HG03135 (cell line): ENCODE results near the gene RBFOX1.

Experiments
- ATAC-seq: cut with Tn5 transposase; IDR thresholded peaks from one replicate; pipeline ENCODE4 v1.9.1; 2021; ENCODE audit warnings: mild to moderate bottlenecking, moderate library complexity; ENCODE audit not compliant: unreplicated experiment

RBFOX1 gene

DNA sequence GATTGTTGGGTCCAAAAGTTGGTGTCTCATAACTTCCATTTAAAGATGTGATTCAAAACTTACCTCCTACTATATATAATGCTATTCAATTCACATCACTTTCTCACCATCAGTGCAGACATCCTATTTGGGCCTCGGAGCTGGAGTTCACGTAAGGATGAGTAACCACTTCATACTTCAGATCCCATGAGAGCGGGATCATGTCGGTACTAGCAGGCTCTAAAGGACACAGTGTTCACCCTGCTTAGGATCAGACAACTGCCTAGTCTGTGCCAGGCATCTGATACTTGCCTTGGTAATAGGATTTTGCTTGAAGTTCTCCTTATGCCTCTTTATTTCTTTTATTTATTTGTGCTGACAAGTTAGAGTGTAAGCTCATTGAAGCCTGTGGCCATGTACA is 39.5 kb downstream of the RBFOX1 start:
- ATAC-seq, result no peak

DNA sequence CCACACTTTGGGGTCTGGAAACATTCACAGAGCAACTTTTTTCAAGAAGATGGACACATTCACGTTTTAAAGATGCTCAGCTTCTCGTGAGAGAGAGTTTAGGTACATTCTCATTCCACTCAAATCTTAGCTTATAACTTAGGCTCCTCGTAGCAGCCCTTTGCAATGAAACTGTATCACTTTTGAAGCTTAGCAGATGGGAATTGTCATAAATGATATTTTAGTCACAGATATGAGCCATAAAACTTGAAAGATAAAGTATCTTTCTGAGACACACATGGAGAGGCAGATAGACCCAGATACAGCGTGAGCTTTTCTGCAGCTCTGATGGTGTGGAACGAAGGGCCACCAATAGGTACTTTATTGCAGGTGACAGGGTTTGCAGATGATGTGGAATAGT is 41.1 kb downstream of the RBFOX1 start:
- no peak for ATAC-seq

DNA sequence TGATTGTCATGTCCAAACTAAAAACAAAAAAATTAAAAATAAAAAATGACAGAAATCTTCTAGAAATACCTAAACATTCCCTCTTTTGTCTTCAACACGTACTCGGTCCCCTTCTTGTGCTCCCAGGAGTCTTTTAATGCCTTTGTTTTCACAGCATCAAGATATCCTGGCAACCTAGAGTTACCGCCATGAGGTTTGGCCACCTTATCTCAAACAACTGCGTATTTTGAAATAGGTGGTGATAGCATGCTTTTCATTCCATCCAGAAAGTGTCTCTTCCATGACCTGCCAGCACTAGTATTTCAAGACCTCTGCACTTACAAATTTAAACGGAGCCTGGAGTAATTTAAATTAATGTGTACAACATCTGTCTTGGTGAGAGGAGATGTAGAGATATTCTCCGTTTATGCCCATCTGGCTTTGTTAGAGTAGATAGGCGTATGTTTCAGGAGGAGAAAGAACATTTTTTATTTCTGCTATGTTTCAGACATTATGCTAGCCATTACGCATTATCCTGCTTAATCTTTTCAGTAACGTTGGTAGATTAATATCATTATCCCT is 42.0 kb downstream of the RBFOX1 start:
- no peak for ATAC-seq

DNA sequence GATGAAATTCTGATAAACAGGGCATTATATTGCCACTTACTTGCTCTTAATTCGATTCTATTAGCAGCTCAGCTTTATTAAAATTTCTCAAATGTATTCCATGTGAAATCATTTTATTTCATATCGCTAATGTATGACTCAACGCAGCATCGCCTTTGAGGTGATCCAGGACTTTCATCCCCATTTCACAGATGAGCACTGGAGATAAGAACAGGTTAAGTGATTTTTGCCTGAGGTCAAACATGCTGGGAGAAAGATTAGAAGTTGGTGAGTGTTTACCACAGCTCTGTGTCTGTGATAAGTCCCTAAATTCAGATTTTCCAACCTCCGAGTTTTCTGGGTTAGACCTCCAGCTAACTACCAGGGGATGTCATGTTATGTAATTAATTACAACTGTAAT is 43.6 kb downstream of the RBFOX1 start:
- ATAC-seq, result no peak

DNA sequence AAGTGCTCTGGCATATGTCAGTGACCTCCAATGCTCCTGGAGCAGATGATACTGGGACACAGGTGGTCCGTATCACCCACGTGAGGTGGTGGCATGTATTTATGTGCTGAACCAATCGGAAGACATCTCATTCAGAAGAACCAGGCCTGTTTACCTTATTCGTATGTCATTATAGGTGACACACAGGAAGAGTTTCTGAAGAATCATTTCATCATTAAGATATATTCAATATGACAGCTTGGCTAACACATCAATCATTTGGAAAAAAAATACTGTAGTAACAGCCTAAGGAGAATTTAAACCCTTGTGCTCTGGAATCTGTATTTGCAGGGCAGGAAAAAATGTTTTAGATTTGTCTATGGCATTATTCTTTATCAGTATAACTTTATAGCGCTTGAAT is 44.6 kb downstream of the RBFOX1 start:
- no peak for ATAC-seq

DNA sequence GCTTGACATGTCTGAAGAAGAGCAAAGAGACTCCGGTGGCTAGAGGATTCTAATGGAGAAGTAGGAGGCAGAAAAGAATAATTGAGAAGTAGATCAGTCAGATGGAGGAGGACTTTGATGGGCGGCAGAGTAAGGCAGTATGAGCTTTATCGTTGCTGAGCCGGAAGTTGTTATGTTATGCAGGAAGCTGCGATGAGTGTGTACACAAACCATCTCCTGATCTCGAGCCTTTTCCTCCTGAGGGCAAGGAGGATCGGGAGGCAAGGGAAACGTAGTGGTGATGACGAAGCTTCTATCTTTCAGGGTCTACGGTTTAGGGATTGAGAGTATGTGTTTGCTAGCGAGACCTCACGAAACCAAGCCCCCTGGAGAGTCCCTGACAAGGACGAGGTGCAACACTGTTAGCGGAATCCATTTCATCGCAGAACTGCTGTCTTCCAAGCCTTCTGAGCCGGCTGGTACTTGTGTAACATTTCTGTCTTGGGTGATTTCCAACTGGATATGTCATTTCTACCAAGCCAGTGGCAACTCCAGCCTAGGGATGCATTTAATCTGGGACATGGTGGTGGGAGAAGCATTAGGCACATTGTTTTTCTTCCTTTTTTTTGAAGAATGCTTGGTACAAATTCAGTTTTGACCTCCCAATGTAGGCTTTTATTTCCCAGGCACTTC is 45.5 kb downstream of the RBFOX1 start:
- no peak for ATAC-seq

DNA sequence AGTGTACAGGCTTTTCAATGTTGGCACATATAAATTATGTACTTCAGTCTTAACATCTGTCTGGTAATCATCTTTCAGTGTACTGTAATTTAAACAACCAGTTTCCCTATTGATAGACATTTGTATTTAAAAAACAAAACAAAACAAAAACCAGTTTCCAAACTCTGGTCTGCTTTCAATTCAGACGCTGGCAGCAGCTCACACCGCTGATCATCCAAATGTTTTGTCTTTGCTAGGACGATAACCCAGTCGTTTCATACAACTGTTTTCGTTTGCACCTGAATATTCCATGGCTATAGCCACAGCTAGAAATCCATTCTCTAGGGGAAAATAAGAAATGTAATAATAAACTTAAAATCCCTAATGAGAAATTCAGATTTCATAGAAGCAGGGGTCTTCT is 47.8 kb downstream of the RBFOX1 start:
- ATAC-seq, result no peak

DNA sequence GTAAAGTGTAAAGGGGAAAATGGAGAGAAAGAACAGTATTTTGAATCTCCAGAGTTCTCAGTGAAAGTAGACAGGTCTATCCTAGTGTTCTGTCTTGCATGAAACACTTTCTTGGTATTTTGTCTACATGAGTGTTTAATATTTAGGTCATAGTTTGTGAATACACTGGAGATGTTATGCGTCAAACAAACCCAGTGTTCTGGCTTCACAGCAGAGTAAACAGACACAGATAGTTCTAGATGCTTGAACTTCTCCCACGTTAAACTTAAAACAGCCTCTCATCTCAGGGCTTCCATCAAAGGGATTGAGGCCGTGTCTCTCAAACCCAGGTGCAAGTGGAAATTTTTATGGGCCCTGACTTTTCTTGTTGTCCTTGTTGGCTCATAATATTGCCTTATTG is 48.3 kb downstream of the RBFOX1 start:
- no peak for ATAC-seq

DNA sequence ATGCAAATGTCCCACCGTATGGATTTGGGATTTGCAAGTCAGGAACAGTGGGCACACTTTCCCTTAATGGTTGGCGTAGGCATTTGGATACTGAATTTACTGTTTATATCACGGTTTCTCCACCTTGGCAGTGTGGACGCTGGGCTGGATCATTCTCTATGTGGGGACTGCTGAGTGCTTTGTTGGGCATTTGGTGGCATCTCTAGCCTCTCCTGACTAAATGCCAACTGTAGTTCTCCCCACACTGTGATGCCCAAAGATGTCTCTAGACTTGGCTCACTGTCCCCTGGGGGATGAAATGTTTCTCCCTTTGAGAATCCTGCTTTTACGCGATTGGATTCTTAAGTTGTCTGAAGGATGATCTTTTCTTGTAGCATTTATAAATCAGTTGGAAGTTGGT is 49.0 kb downstream of the RBFOX1 start:
- no peak for ATAC-seq

DNA sequence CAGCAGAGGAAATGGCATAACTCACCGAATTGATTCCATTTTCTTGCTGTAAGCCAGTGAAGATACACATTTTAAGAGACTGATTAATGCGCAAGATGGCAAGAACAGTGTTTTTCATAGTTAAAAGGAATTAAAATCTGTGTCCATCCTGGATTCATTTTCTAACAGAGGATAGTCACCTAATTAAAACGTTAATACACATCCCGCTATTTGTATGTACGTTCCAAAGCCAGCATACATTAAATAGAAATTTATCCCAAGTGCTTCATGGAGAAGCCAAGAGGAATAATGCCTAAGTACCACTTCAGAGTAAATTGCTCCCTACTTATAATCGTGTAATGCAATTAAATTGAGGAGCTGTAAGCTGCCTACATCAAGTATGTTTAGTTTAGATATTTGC is 49.9 kb downstream of the RBFOX1 start:
- ATAC-seq, result no peak

DNA sequence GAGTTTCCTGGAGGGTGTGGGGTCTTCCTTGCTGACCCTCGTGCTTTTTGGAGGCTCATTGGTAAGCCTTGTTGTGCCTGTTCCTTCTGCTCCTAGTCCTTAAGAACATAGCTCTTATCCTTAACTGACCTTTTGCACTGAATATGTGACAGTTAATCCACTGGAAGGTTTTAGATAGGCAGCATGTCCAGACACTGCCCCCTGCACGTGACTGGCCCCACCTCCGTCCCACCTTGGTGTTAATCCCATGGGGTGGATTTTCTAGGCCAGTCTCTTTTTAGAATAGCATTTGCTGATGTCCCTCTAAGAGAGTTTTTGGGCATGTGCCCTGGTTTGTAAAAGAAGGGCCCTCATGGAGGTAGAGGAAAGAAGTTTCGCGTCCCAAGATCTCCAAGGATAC is 58.3 kb downstream of the RBFOX1 start:
- no peak for ATAC-seq

DNA sequence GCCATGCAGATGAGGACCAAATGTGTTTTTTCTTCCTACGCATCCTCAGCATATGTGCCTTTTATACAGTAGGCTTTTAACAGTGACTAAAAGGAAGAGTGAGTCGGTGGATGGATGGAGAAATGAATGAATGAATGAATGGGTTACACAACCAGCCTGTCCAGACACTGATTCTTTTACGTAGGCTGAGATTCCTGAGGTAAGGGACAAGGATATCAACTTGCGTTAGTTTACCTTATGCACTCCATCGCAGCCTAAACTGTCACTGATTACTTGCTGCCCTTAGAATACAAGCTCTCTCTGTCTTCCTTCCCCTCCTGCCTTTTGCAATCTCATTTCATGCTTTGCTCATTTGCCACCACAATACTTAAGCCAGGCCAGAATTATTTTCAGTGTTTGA is 59.0 kb downstream of the RBFOX1 start:
- ATAC-seq, result no peak

DNA sequence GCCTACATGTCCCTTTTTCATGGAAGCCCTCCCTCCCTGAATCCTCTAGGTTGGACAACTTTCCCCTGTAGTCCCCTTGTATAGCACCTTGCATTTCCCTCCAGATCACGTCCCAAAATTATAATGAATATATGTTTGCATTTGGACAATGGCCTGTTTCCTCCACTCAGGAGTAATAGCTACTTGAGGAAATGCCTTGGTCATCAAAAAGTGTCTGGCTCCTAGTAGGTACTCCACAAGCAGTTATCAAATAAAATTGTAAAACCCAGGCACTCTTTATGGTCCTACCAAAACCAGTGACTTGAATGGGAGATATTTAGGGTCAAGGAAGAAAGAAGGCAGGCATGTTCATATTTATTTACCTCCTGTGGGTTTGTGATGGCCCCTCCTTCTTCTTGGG is 59.6 kb downstream of the RBFOX1 start:
- ATAC-seq, result no peak

DNA sequence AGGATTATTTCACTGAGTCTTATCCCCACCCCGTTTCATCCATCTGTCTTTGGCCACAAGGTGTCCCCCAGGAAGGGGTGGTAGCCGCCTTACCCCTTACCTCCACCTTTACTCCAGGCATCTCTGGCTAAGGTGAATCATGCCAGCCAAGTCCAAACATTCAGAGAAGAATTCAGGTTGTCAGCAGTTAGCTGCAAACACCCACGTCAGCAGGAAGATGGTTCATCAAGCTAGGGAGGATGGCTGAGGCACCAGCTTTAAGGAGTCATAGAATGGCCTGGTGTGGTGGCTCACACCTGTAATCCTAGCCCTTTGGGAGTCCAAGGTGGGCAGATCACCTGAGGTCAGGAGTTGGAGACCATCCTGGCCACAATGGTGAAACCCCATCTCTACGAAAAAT is 61.0 kb downstream of the RBFOX1 start:
- no peak for ATAC-seq

DNA sequence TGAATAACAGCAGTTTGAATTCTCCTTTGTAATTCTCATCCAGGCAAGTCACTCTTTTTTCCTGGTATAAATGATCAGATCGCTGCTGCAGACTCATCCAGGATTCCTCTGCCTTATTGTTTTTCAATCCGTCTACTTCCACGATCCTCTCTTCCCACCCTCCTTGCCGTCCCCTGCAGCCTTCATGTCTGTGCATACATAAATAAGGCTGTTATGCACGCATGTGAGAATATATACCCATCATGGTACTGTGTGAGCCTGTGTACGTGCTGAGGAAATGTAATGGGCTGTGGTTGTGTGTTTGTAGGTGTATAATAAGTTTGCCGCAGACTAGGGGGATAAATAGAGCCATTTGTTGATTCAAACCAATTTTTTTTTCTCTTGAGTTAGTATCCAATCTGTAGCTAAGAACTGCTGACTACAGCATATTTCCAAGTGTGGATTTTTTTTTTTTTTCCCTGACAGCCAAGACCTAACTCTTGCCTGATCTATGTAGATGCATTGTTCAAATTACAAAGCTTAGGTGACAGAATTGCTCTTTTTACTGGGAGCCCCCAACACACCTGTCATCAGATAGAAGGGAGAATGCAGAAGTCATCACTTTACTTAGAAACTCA is 62.2 kb downstream of the RBFOX1 start:
- ATAC-seq, result no peak

DNA sequence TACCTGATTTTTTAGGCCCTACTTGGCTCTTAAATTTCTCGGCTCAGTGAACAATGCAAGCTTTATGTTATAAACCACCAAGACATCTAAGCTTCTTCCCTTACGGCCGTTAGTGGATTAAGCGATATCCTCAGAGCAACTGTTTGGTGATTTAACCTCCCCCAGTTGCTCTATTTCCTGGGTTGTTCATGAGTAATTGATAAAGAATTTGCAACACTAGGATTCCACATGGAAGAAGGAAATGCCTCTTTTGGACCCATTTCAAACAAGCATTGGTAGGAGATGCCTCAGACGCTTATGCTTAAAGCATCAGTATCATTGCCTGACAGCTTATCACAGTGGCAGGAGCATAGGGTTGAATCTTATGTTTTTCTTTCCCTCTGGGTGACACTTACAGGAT is 65.3 kb downstream of the RBFOX1 start:
- no peak for ATAC-seq

DNA sequence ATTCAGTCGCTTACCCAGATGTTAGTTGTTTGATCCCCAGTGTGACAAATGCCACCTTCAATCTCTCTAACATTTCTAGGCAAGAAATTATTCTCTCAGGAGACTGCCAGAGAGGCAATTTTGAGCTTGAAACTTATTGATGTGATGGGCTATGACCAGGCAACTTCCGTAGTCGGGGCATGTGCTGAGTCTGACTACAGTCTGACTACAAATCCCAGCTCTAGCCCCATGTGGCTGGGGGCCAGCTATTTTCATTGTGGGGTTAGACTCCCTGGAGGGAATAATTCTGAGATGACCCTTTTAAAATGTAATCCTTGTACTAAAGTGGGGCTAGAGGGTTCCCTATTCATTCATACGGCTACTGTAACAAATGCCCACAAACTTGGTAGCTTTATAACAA is 65.9 kb downstream of the RBFOX1 start:
- no peak for ATAC-seq

DNA sequence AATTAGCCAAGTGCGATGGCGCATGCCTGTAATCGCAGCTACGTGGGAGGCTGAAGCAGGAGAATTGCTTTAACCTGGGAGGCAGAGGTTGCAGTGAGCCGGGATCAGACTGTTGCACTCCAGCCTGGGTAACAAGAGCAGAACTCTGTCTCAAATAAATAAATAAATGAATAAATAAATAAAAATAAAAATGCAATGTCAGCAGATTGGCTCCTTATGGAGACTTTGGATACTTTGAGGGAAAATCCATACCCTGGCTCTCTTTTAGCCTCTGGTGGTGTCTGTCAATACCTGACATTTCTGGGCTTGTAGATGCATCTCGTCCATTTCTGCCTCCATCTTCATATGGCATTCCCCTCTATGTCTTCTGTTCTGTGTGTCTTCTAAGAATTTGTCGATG is 66.7 kb downstream of the RBFOX1 start:
- ATAC-seq, result no peak

DNA sequence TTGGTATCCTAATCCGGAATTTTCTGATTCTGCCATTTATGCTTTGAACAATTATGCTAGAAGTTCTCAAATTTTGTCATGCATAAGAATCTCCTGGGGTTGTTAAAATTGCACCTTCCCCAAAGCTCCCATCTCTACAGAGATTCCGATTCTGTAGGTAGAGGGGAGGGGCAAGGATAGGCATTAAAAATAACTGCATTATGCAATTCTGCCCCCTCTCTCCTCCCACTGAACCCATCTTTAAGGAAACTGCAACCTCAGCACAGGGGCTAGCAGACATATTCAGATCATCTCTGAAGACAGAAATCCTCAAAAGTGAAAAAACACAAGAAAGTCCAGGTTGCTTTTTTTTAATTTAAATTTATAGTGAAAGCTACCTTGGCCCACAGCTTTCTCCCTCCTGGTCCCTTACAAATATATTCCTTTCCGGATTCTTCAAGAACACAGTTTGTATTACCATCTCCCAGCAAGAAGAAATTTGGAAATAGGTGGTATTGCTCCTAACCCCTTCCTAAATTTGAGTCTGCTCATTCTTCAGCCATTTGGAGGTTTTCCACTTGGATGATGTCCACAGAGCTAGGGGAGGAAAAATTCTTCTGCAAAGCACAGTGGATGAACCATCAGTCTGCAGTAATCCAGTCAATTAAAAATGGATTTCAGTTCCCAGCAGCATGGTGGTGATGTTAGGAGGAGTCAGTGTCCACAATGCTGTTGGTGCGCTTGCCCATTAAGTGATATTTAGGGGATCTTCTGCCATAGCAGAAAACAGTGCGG is 67.7 kb downstream of the RBFOX1 start:
- ATAC-seq, result no peak

DNA sequence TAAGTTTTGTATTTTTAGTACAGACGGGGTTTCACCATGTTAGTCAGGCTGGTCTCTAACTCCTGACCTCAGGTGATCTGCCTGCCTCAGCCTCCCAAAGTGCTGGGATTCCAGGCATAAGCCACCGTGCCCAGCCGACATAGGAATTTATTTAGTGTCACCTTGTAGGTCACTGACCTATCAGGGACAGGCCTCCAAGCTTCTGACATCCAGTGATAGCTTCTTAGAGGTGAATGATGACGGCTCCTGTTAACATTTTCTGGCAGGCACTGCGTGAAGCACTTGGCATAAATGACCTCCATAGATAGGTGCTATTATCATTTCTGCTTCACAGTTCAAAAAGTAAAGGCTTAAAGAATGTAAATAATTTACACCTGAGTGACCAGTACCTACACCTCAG is 71.6 kb downstream of the RBFOX1 start:
- ATAC-seq, result no peak

DNA sequence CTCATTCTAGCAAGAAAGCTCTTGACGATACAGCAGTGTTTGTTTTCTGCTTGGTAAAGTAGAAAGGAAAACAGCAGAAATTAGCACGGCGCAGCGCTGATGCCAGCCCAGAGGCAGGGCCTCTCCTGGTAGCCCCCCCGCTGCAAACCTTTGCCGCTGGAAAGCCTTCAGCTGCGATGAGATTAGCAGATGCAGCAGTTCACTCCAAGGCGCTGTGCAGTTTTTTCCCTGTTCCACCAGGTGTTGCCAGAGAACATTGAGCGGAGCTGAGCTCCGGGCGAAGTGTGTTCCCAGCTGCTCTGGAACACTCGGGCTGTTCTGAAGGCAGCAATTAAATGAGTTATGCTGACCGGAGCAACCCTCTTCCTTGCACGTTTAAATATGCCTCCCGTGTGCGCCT is 72.5 kb downstream of the RBFOX1 start:
- no peak for ATAC-seq
